ENCODE measurements around the gene CABLES2.

DNA sequence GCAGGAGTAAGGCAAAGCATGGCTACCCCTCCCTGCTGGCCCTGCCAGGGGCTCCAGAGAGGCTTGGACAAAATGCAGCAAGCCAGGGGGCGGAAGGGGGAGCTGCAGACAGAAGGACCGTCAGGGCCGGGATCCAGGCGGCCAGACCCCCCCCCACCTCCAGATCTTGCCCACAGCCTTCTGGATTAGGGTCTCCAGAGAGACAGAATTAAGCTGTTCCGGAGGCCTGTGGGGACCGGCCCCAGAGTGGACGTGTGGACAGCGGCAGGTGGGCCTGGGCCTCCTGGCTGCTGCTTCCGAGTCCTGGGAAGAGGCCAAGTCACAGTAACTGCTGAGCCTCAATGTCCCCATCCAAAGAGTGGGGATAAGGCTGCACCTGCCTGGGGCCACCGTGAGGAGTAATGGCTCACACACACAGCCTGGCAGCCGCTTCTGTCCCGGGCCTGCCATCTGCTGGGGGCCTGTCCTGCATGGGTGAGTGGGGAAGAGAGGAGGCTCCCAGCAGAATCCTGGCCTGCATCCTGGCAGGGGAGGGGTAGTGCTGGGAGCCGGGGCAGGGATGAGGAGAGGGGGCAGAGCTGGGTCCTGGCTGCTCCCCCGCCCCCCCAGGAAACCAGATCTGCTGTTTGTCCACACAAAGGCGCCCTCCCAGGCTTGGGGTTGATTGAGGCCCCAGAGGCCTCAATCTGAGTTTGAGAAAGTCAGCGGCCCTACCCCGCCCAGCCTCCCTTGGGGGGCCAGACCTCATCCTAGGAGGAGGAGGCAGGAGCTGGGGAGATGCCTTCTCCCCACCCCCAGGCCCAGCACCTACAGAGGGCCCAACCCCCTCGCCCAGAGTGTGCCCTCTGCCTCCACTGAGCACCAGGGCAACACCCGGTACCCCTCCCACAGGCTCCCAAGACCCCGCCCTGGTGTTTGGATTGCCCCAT, 43.8 kb downstream of the CABLES2 start:
- TF ChIP-seq, protein P1, sequence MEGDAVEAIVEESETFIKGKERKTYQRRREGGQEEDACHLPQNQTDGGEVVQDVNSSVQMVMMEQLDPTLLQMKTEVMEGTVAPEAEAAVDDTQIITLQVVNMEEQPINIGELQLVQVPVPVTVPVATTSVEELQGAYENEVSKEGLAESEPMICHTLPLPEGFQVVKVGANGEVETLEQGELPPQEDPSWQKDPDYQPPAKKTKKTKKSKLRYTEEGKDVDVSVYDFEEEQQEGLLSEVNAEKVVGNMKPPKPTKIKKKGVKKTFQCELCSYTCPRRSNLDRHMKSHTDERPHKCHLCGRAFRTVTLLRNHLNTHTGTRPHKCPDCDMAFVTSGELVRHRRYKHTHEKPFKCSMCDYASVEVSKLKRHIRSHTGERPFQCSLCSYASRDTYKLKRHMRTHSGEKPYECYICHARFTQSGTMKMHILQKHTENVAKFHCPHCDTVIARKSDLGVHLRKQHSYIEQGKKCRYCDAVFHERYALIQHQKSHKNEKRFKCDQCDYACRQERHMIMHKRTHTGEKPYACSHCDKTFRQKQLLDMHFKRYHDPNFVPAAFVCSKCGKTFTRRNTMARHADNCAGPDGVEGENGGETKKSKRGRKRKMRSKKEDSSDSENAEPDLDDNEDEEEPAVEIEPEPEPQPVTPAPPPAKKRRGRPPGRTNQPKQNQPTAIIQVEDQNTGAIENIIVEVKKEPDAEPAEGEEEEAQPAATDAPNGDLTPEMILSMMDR (conservative IDR thresholded peaks at IDR 0.05; ENCODE audit: low read length): peak; percentile 47
- TF ChIP-seq EZH2phosphoT487 (IDR thresholded peaks at IDR 0.05; ENCODE audit: borderline replicate concordance, low read depth, low read length): no peak

All from OCI-LY7 (cell line).